IMR-90 (cell line): ENCODE measurements around the gene UBE2V1. TPM values are rescaled to one million over a fixed set of nuclear protein-coding genes. Genes with fewer than 3 reads are reported as not detected.

Source experiments
- ATAC-seq: fragments of 200-7000 bp; cut with Tn5 transposase; 2 replicates; pipeline ENCODE4 v1.9.1; 2020; ENCODE audit warnings: low read depth, mild to moderate bottlenecking, moderate library complexity
- BruUV-seq: library from RNA; stranded (reverse); fragments of 400-500 nt; replicated peaks from 2 replicates; lab custom pipeline; 2021; lab: Mats Ljungman, UMichigan
- CTCF ChIA-PET: fragments of 300-600 bp; formaldehyde crosslinking; extraction: SDS; loops from one replicate; lab custom pipeline; 2021; ENCODE audit warnings: antibody characterized with exemption; lab: Yijun Ruan, JAX
- POLR2A ChIA-PET: fragments of 300-600 bp; sonication (Branson Sonifier 250); formaldehyde crosslinking; loops from one replicate; lab custom pipeline; 2022; ENCODE audit warnings: antibody characterized with exemption; ENCODE audit not compliant: unreplicated experiment; lab: Charles Lee
- DNase-seq: peaks from one replicate; pipeline ENCODE4 v3.0.0; 2013
- H2AFZ ChIP-seq: replicated peaks from 2 replicates; pipeline ENCODE3; 2013; ENCODE audit warnings: low read length, mild to moderate bottlenecking; ENCODE audit not compliant: poor library complexity
- H2AK5ac ChIP-seq: 2 replicates; pipeline ENCODE4 v1.6.1; 2013; ENCODE audit warnings: low read depth, low read length, inconsistent platforms
- H2AK9ac ChIP-seq: replicated peaks from 2 replicates; pipeline ENCODE3; 2013; ENCODE audit warnings: mild to moderate bottlenecking, low read depth, low read length, moderate library complexity; ENCODE audit not compliant: poor library complexity
- H2BK120ac ChIP-seq: 2 replicates; pipeline ENCODE4 v1.6.1; 2013; ENCODE audit warnings: low read depth, low read length, inconsistent platforms
- H2BK15ac ChIP-seq: 3 replicates; pipeline ENCODE4 v1.6.1; 2013; ENCODE audit warnings: low read depth, low read length, inconsistent platforms
- H2BK20ac ChIP-seq: 2 replicates; pipeline ENCODE4 v1.6.1; 2013; ENCODE audit warnings: low read depth, mild to moderate bottlenecking, inconsistent platforms, low read length, moderate library complexity
- H2BK5ac ChIP-seq: 2 replicates; pipeline ENCODE4 v1.6.1; 2013; ENCODE audit warnings: mild to moderate bottlenecking, low read depth, low read length, inconsistent platforms; ENCODE audit not compliant: poor library complexity, severe bottlenecking
- H3K14ac ChIP-seq: replicated peaks from 2 replicates; pipeline ENCODE4 v1.6.1; 2013; ENCODE audit warnings: low read depth, low read length, inconsistent platforms
- H3K18ac ChIP-seq: 2 replicates; pipeline ENCODE4 v1.6.1; 2013; ENCODE audit warnings: low read depth, low read length, control low read depth
- H3K23ac ChIP-seq: 2 replicates; pipeline ENCODE4 v1.6.1; 2013; ENCODE audit warnings: low read depth, low read length, inconsistent platforms
- H3K27ac ChIP-seq: 2 replicates; pipeline ENCODE4 v1.5.1; 2013; ENCODE audit warnings: mild to moderate bottlenecking, control low read depth, low read length; ENCODE audit not compliant: insufficient read depth
- H3K27me3 ChIP-seq: 2 replicates; pipeline ENCODE4 v1.6.1; 2013; ENCODE audit warnings: low read length; ENCODE audit not compliant: control insufficient read depth, insufficient read depth
- H3K36me3 ChIP-seq: 2 replicates; pipeline ENCODE4 v1.6.1; 2013; ENCODE audit warnings: low read length, mixed read lengths; ENCODE audit not compliant: control insufficient read depth, insufficient read depth
- H3K4ac ChIP-seq: 2 replicates; pipeline ENCODE4 v1.6.1; 2013; ENCODE audit warnings: low read depth, low read length, inconsistent platforms
- H3K4me1 ChIP-seq: 2 replicates; pipeline ENCODE4 v1.6.1; 2013; ENCODE audit warnings: low read length, mixed read lengths; ENCODE audit not compliant: control insufficient read depth, insufficient read depth
- H3K4me2 ChIP-seq: 2 replicates; pipeline ENCODE4 v1.6.1; 2013; ENCODE audit warnings: low read depth, mild to moderate bottlenecking, control low read depth, low read length, moderate library complexity
- H3K4me3 ChIP-seq: 2 replicates; pipeline ENCODE4 v1.5.1; 2013; ENCODE audit warnings: low read depth, mild to moderate bottlenecking, control low read depth, low read length, moderate library complexity; ENCODE audit not compliant: insufficient read depth
- H3K56ac ChIP-seq: 2 replicates; pipeline ENCODE4 v1.6.1; 2013; ENCODE audit warnings: low read length, inconsistent platforms; ENCODE audit not compliant: insufficient read depth; ENCODE audit errors: extremely low read depth
- H3K79me1 ChIP-seq, 2 experiments: 2 replicates each; pipeline ENCODE4 v1.6.1; 2013; ENCODE audit warnings: low read length in 2 of 2, inconsistent platforms in 1 of 2, low read depth in 1 of 2
- H3K9ac ChIP-seq: 2 replicates; pipeline ENCODE4 v1.6.1; 2013; ENCODE audit warnings: low read depth, low read length, control low read depth
- H3K9me1 ChIP-seq: 2 replicates; pipeline ENCODE4 v1.6.1; 2013; ENCODE audit warnings: low read length, inconsistent platforms; ENCODE audit not compliant: insufficient read depth
- H3K9me3 ChIP-seq: 2 replicates; pipeline ENCODE4 v1.6.1; 2013; ENCODE audit warnings: low read length; ENCODE audit not compliant: control insufficient read depth, insufficient read depth
- H4K20me1 ChIP-seq: 2 replicates; pipeline ENCODE4 v1.6.1; 2013; ENCODE audit warnings: low read length, inconsistent platforms; ENCODE audit not compliant: insufficient read depth
- H4K5ac ChIP-seq: 2 replicates; pipeline ENCODE4 v1.6.1; 2013; ENCODE audit warnings: mild to moderate bottlenecking, low read depth, low read length, control low read depth
- H4K8ac ChIP-seq, 2 experiments: 2 replicates each; pipeline ENCODE4 v1.6.1; 2013; ENCODE audit warnings: low read depth in 2 of 2, low read length in 2 of 2, control low read depth in 1 of 2, inconsistent platforms in 1 of 2
- H4K91ac ChIP-seq: 2 replicates; pipeline ENCODE4 v1.6.1; 2013; ENCODE audit warnings: low read depth, low read length, inconsistent platforms; ENCODE audit not compliant: insufficient read depth
- CEBPB ChIP-seq: IDR thresholded peaks from 2 replicates; pipeline ENCODE4 v1.6.1; 2012; ENCODE audit warnings: low read depth, low read length, improper control_type of control experiment
- CHD1 ChIP-seq: IDR thresholded peaks from 2 replicates; pipeline ENCODE4 v1.6.1; 2012; ENCODE audit warnings: low read depth, low read length, improper control_type of control experiment
- POLR2A ChIP-seq: IDR thresholded peaks from 2 replicates; pipeline ENCODE4 v1.6.1; 2012; ENCODE audit warnings: mild to moderate bottlenecking, low read depth, low read length
- WGBS, 2 experiments: methylation state at CpG; one replicate each; pipeline versions ENCODE4 v1.1.5 to v1.1.7; 2013; ENCODE audit warnings: missing lambda C conversion rate in 2 of 2; ENCODE audit not compliant: insufficient read length in 1 of 2; ENCODE audit errors: extremely low coverage in 2 of 2; 5-methylcytosine and 5-hydroxymethylcytosine counted together
- dilution Hi-C: fragments of 300-500 bp; cut with HindIII; formaldehyde crosslinking; loops from one replicate; pipeline ENCODE4 v1.14.3; 2018; ENCODE audit warnings: low sequenced_read_pairs; ENCODE audit not compliant: unreplicated experiment
- in situ Hi-C: fragments of 300-500 bp; cut with MboI; formaldehyde crosslinking; loops from 3 replicates; pipeline ENCODE4 v1.14.3; 2019; ENCODE audit warnings: low sequenced_read_pairs, inconsistent platforms, mixed read lengths
- intact Hi-C: fragments of 100-400 bp; cut with micrococcal nuclease; formaldehyde crosslinking; loops from 2 replicates; pipeline ENCODE4 v1.10.0; 2022
- polyA plus RNA-seq, 3 experiments: library from polyadenylated mRNA; depleted of rRNA; stranded (reverse); fragments of >200 nt; gene quantifications; 2 replicates each; pipeline ENCODE4 v1.2.3, GENCODE V29; 2012; ENCODE audit warnings: low replicate concordance in 1 of 3
- total RNA-seq: library from RNA; depleted of rRNA; stranded (reverse); fragments of >200 nt; gene quantifications from 2 replicates; pipeline ENCODE4 v1.2.3, GENCODE V29; 2012

UBE2V1 gene
- total and polyA plus RNA-seq, 2 of the 4 experiments (the other 2 are of a cell fraction) = 20.1 to 138 TPM

GRCh38 chr20:50111829-50112495, 988 bp downstream of the UBE2V1 start:
- peaks cover 55% of the 10 kb centered on the region for H4K20me1 ChIP-seq

More at GRCh38 chr20:50111829-50112495, 988 bp downstream of the UBE2V1 start:
- Histone ChIP-seq H3K4ac (peak overlapping the region; percentile 90), H3K9me3 (no peaks in the 10 kb centered on the region), H2AK9ac (peak overlapping the region; percentile 99), H2BK5ac (peak overlapping the region; percentile 85), H2BK20ac (no peak overlapping the region), H3K79me1 (peaks cover 23 to 77% of the 10 kb centered on the region in 2 experiments), H2AFZ (no peak overlapping the region), H2AK5ac (peak overlapping the region; percentile 95), H2BK120ac (peak overlapping the region; percentile 1), H3K18ac (peak overlapping the region; percentile 18), H4K5ac (peak overlapping the region; percentile 50), H3K4me2 (peak overlapping the region; percentile 95), H3K23ac (peak overlapping the region; percentile 96), H2BK15ac (peak overlapping the region; percentile 19; the same call in 1 of the 3 replicates), H4K91ac (peak overlapping the region; percentile 84), H3K4me3 (peak overlapping the region; percentile 73), H3K9ac (peak overlapping the region; percentile 96), H3K14ac (peak overlapping the region; percentile 97), H3K56ac (peak overlapping the region; percentile 86), H3K9me1 (peaks cover 31% of the 10 kb centered on the region), H3K4me1 (peaks cover 40% of the 10 kb centered on the region), H3K36me3 (peaks cover 5% of the 10 kb centered on the region), H3K27me3 (no peaks in the 10 kb centered on the region), H4K8ac (peak overlapping the region; percentile 60 to 72), H3K27ac (peak overlapping the region; percentile 94)
- intact Hi-C loops (no loop called here), in situ Hi-C loops (no loop called here), dilution Hi-C loops (no loop called here)
- ATAC-seq = no peak
- ChIA-PET POLR2A (no interaction called here), CTCF (interaction anchor here (1.6 kb wide), 1 partner anchor 14 kb away, joined by 3 read pairs; no protein-coding TSS in a partner anchor)
- no TSS peak for BruUV-seq
- TF ChIP-seq CEBPB (no peak), CHD1 (peak; percentile 42; the same call in 1 of the 2 replicates), POLR2A (no peak)
- DNase-seq = no peak
- WGBS, 2 experiments = 10% methylated on average over 7 of the region's 9 CpGs; no CpG with 5 or more reads in 1 of the 2 experiments
